SH-SY5Y (cell line): ENCODE results near the gene GMPR.

Source experiments
- GATA2 ChIP-seq: IDR thresholded peaks from 2 replicates; pipeline ENCODE4 v1.6.1; 2011; ENCODE audit warnings: mild to moderate bottlenecking, low read depth, low read length
- GATA3 ChIP-seq: IDR thresholded peaks from 2 replicates; pipeline ENCODE4 v1.6.1; 2011; ENCODE audit warnings: low read depth, mild to moderate bottlenecking, low read length, moderate library complexity

GRCh38 chr6:16209539-16209938 lies 28.8 kb upstream of the GMPR start:
- no peak for TF ChIP-seq GATA3
- no peak for TF ChIP-seq GATA2
